ENCODE results near the gene IL1RAP.
"Not testable (repeated sequence)": the region's sequence is repeated elsewhere in the genome, so short reads cannot be mapped to it uniquely, and the experiment has no call there.

Gene IL1RAP

DNA sequence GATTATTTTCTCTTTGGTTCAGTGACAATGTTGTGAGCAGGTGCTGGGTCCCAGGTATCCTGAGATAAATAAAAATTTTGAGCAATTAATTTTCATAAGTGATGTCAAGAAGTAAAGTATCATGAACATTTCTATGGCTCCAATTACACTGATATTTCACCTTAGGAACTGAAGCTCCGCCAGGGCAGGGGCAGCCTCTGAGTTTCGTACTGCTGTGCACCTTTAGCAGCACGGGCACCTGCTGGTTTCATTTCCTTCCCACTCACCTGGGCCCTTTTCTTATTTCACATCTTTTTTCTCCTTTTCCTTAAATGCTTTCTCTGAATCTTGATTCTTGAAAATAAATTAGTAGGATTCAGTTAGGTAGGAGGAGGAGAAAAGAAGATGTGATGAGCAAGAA is 1.2 kb upstream of the IL1RAP start:
- no peak for DNase-seq

DNA sequence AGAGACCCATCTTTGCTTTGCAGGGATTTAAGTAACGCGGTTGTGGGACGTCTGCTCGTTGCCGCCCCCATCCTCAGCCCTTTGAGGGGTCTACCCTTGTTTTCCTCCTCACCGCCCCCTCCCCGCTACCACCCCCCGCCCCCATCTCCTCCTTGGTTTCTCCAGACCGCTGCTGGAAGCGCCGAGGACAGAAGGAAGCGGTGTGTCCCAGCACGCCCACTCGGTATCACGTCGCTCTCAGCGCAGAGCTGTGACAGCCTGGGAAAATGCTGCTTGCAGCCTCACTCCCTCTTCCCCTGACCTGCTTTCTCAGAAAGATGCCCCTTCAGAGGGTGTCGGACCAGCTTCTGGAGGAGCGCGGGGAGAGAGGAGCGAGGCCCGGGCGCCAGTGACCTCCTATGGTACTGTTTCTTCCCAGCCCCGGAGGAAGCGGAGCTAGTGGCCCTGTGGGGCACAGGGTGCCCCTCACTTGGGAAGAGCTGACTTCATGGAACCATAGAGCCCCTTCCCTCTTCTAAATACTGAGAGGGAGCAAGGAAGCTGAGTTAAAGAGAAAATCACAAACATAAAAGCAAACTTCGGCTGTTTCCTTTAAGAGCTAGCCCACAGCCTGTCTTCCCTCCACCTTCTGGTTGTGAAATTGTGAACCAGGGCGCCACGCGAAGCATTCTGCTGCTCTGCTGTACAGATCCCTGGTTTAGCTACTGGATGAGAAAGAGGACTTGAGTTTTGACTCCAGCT is 698 bp downstream of the IL1RAP start:
- DNase-seq = peak; percentile 43 to 75

DNA sequence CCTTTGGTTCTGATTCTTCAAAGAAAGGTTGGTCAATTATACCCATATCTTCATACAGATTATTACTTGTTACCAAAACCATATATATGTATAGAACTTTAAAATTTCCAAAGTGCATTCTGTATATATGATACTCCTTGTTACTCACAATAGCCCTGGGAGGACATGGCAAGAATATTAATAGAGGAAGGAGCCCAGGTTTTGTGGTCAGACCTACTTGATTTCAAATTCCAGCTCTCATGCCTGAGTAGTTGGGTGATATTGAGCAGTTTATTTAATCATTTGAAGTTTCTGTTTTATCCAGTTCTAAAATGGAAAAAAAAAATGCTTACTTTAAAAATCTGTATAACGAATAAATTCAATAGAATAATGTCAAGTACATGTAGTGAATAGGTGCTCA is 2.5 kb downstream of the IL1RAP start:
- no peak for DNase-seq

DNA sequence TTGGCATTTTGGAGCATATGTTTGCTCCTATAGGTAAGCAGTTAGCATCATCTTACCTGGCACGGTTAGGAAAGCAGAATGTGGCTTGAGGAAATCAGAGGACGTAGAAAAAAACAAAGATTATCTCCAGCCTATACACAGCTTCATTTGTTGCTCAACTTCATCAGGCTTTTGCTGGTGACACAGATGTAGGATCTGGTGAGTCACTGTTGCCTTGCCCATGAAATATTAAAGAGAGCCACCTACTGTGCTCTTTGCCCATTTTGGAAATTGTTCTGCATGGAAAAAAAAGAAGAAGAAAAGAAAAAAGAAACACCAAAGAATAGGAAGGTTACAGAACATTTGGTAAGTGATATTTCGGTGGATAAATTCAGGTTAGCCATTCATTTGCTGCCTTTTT is 3.8 kb downstream of the IL1RAP start:
- DNase-seq = peak; percentile 66 to 72

DNA sequence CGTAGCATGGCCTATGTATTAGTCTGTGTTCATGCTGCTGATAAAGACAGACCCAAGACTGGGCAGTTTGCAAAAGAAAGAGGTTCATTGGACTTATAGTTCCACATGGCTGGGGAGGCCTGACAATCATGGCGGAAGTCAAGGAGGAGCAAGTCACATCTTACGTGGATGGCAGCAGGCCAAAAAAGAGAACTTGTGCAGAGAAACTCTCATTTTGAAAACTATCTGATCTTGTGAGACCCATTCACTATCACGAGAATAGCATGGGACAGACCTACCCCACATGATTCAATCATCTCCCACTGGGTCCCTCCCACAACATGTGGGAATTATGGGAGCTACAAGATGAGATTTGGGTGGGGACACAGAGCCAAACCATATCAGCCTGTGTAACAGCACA is 4.6 kb downstream of the IL1RAP start:
- not testable (repeated sequence) for DNase-seq

DNA sequence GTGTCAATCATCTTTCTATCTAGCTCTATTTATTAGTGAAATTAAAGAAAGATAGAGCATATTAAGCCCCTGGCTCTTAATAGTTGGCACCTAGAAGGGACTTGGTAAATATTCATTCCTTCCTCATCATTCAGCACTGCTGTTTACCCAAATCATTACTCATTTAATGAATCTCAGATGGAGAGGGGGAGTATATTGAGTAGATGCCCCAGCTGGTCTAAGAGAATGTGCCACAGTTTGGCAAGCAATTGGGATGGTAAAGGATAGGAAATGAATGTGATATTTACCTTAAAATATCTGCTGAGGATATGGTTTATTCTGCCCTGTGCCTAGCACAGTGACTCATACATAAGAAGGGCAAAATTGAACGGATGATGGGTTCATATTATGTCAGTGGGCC is 6.0 kb downstream of the IL1RAP start:
- DNase-seq = no peak

DNA sequence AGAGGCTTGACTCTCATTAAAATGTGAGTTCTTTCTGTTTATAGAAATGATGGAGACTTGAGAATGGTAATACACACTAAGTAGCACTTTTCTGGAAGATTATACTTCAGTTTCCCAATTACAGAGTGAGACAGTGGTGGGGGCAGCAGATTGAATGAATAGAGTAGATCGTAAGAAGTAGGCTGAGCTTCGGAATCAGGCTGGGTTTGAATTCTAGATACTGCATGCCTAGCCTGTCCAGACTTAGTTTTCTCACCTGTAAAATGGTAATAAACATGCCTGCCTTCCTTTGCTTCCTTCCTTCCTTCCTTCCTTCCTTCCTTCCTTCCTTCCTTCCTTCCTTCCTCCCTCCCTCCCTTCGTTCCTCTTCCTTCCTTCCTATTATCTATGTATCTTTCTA is 8.1 kb downstream of the IL1RAP start:
- DNase-seq = no peak

DNA sequence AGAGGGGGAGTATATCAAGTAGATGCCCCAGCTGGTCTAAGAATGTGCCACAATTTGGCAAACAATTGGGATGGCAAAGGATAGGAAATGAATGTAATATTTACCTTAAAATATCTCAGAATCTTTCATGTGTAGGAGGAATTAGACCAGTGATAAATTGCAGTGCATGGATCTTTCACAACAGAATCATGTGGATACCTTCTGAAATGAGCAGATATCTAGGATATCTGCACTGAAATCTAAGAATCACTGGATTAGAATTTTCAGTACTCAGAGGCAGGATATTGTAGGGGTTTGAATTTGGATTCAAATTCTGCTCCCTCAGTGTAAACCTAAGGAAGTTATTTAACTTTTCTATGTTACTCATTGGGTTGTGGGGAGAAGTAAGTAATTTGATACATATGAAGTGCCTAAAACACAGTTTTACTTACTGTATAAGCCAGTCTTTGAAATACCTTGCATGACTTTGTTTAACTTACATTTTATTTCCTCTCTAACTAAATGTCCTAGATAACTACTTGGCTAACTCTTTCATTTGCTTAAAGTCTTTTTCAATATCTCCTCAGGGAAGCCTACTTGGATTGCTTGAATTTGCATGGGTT is 8.8 kb downstream of the IL1RAP start:
- DNase-seq = no peak

DNA sequence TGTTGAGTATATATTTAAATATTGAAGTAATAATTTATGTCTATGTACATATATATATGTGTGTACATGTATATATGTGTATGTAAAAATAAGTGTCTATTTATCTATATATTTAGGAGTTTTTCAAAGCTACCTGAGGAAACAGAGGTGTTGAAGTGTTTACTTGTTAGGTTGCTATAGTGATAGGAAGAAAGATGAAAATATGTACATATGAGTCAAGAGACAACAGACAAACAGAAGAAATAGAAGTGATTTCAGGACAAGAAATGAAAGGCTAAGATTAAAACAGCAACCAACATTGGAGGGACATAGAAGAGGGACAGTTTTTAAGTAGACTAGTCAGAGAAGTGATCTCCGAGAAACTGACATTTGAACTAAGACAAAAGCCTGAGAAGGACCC is 11.1 kb downstream of the IL1RAP start:
- DNase-seq = no peak

DNA sequence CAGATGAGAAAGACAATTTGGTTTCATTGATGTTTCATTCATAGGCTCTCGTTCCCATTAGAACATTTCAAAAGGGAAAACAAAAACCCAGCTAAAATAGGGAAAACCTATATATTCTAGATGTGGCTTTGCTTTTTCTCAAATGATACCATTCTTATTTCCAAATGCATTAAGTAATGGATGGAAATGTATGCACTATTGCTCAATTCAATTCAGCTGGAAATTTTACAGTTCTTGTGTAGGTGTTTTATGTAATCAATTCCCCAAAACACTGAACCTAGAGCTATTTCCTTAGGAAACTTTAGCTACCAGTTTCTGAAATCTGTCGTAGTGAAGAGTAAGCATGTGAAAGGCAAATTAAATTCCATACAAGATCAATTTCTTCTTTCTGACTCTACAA is 11.7 kb downstream of the IL1RAP start:
- peak; percentile 13 to 43 for DNase-seq

DNA sequence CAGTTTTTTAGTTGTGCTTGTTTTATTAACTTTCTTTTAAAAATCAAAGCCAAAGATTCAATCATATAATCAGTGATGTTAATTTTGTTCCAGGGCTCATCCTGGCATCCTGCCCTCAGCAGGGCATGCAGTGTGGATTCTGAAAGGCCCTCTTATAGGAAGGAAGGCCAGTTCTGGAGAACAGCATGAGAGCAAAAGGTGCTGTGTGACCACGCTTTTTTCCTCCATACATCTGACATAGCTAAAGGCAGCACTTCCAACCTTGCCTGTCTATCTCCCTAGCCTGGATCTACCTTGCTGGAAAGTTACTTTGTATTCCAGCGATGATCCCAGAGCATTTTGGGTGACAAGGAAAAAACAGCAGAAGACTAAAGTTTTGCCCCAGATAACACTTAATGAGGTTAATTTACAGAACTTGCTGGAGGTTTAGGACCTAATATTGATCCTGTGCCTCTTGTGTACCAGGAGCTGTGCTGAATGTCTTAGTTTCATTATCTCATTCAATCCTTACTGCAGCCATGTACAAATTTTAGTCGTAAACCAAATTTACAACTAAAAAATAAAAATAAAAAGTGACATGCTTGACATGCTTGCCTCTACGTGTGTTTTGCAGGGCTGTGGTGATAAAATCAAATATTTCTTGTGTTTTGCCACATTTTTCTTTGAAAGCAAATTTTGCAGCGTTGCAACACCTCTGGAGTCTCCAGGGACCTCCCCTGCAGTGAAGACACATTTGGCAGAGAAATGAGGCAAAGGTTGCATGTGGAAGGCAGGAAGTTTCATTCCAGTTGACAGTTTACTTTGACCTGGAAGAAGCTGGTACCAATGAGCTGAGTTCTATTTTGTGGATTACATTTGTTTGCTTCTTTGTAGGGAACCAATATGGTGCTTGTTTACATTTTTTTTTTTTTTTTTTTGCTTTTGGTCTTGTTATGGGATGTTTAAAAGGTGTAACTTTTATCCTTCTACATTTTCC is 13.2 kb downstream of the IL1RAP start:
- peak; percentile 23 to 38 for DNase-seq

DNA sequence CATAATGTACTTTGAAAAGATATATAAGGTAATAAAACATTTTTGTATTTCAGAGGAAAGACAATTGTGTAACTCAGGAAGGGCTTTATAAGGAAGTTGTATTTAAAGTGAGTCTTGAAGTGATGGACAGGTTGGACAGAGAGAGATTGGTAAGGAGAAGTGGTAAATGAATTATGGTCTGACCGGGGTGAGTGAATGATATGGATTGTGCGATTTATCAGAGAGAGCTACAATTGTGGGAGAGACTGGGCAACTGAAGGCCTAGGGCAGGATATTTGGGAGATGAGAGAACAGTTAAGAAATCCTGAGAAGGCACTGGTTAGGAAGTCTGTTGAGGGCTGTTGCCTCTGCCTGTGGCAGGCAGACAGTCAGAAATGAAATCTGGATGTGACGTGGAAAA is 14.8 kb downstream of the IL1RAP start:
- no peak for DNase-seq

DNA sequence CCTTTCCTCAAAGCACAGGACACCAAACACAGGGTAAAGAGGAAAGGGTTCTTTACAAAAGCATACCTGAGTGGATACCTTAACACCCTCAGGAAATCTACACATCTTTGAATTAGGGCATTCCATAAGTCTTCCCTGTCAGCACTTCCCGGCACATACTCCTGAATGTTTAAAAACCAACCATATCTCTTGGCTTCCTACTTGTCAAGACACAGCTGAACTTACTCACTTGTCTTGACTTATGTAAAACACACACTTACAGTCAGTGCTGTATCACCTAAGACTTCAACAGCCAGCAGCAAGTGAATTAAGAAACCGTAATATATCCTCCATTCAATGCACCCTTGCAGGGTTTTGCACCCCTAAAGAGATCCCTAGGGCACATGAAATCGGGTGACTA is 17.5 kb downstream of the IL1RAP start:
- no peak for DNase-seq

DNA sequence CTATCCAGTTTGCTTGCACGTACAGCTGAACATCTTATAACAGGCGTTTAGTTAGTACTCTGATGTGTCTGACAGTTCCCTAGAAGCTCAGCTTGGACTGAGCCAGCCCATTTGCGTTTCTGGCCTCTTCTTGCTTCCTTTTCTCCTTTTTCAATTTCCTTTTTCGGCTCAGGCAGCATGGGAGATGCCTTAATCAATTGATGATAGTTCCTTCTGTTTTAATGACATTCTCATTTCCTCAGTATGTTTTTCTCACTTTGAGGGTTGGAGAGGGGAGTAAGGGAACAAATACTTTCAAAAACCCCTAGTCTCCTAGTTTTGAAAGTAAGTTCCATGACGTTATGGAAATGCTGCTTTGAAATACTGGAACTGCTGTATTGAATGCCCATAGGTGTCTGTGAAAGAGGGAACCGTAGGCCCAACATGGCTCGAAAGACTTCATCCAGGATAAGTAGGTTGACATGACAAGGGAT is 18.9 kb downstream of the IL1RAP start:
- peak in 1 of 2 donors; percentile 21 for DNase-seq

DNA sequence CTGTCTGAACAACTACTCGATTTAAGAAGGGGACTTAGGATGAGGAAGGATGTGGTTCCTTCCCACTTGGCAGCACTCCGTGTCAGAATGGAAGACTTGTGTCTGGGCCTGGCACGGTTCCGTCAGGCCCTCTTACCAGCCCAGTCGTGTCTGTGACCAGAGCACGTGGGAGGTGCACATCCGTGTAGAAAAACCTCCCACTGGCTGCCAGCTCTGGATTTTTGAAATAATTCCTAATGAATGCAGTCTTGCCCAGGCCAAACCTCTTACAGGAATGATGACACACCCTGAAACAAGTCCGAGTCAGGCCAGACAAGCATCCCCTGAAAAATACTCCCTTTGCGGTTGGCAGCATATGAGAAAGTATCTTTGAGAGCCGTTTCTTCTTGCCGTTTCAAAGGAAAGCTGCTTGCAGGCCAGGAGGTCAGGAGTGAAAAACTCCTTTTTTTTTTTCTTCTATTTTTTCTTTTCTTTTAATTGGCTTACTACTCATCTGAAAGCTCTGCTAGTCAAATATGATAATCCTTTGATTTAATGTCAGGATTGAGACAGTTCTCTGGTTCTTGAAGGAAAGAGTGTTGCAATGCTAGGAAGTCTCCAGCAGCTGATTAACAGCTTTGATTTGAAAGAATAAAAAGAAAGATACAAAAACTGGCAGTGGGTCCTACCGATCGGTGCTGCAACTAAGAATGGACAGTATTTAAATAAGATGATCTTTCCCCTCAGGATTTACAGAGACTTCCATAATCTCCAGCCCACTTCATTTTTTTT is 19.8 kb downstream of the IL1RAP start:
- DNase-seq = peak; percentile 70 to 91

DNA sequence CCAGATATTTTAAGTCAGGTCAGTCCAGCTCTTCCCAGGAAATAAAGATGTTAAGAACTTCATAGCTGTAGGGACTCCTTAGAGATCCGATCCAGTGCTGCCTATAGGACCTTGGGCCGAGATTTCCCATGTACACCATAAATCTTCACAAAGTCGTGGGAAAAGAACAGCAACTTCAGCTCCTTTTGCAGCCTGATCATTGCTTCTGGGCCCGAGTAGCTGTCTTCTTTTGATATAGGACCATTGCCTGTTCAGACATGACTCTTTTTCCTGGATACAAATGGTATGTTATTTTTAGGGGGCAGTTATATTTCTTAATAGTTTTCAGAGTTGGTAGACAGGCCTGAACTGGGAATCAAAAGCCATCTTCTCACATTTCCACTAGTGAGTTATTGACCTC is 20.5 kb downstream of the IL1RAP start:
- no peak for DNase-seq

DNA sequence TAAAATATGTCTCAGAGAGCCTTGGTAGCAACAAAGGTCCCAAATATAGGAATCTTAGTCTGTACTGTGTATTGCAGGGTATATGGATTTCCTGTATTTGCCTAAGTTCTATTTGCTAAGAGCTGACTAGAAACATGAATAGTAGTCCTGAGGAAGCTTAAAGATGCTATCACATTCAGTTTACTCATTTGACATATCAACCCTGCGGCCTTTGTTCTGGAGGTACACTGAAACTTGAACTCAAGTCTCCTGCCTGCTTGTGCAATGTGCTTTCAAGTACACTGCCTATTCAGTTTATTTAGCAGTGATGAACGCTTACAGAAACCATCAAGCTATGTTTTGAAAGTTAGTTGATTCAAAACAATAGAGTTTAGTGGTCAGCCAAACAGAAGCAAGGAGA is 21.1 kb downstream of the IL1RAP start:
- DNase-seq = no peak

DNA sequence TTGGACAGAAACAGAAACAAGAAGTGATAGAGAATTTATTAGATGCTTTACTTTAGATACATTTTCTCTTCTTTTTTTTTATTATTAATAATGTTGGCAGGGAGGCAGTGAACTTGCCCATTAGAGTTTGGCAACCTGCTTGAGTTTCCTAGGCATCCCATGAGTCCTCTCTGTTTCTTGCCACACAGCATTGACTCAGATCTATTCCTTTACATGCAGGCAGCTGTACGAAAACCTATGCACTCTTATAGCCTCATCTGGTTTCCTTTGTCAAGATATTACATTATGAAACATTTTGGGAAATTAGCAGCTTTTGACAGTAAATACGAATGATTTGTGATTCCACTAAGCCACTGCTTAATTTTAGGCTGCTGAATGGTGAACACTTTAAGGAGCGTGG is 23.3 kb downstream of the IL1RAP start:
- DNase-seq = no peak

DNA sequence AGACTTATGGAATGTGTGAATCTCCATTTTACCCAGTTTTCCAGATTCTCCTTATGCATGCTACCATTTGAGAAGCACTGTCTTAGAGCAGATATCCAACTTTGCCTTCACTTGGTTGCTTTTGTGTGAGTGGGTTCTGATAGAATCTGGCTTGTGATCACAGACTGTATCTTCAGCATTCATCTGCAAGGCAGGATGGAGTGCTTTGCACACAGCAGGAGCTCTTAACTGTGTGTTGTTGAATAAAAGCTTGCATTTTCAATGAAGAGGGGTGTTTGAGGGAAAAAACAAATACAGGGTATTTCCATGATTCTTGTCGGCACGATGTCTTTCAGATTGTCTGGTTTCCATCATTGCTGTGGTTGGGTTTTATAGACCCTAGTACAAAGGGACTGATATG is 24.4 kb downstream of the IL1RAP start:
- no peak for DNase-seq

DNA sequence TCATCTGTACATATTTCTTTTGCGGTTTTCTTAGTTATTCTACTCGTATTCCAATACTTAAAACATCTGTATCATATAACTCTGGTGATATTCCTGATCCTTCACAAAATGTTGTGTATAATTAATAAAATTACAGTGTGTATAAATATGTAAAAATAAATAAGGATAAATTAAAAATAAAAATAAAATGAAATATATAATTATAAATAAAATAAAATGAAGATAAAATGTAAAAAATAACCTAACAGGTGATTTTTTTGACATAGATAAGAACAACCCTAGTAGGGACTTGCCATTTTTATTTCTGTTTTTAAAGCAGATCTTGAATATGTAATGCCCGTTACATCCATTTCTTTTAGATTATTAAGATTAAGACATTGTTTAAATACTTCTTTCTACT is 25.6 kb downstream of the IL1RAP start:
- no peak for DNase-seq

DNA sequence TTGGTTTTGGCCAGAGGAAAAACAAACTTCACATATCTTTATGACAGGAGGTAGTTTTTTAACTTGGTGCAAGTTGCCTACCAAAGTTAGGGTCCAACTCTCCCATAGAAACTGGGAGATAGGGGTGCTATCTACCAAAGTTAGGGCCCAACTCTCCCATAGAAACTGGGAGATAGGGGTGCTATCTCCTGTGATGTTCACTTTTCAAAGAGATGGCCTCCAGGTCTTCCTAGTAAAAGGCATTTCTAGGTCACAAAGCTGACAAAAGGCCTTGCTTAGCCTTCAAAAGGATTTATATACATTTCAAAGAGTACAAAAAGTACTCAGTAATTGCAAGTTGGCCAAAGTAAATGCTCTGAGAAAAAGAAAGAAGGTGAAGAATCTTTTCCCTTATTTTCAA is 27.1 kb downstream of the IL1RAP start:
- no peak for DNase-seq

DNA sequence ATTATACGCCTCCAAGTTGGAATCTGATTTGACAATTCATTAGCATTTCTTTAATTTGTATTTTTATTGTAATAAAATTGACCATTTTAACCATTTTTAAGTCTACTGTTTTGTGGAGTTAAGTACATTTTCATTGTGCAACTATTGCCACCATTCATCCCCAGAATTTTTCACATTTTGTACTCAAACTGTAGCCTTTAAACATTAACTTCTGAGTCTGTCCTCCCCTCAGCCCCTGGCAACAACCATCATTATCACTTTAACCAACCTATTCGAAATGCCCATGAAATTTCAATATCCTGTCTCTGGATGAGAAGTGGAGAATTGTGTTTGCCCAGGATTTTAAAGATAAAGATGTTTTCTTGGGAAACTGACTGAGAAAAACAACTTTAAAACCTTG is 27.7 kb downstream of the IL1RAP start:
- no peak for DNase-seq

DNA sequence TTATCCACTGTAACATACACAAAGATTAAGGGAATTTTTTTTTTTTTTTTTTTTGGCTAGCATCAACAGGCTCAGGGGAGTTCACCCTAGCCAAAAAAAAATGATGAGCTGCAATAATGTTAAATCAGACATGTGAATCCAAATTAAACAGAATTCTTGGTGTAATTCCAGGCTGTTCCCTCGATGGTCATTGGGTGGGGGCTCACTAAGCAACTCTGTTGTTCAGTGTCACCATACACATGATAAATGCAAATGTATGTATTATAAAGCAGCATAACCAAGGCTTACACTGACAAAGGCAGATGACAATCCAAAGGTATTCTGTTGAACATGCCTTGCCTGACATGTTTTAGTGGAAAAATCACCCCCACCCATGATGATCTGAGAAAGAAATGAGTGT is 29.0 kb downstream of the IL1RAP start:
- no peak for DNase-seq
